NCI-H748 (cell line): ENCODE data around the gene WWTR1.

Experiments used
- DNase-seq: peaks from one replicate; lab custom pipeline; 2025; ENCODE audit not compliant: unreplicated experiment; lab: John Stamatoyannopoulos, UW

Gene WWTR1

GRCh38 chr3:149625795-149626194, 32.0 kb downstream of the WWTR1 start:
- DNase-seq, result no peak

DNA sequence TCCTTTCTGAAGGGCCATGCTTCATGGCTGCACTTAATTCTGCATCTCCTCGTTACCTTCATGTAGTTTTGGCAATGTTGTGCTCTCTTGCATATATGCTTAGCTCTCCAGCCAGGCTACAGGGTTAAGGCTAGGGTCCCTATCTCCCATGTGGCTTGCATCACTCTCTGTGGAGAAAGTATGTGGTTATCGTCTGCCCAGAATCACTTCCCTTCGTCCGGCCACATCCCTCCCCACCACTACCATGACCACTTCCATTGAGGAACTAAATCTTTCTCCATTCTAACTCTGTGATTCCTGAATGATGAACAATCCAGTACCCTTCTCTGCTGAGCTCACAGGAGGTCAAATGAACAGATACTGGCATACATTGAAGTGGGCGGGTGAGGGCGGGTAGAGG, 34.0 kb downstream of the WWTR1 start:
- no peak for DNase-seq

GRCh38 chr3:149621218-149622005, 36.4 kb downstream of the WWTR1 start:
- DNase-seq, result no peak

GRCh38 chr3:149620291-149621020, 37.4 kb downstream of the WWTR1 start:
- DNase-seq, result no peak

- DNase-seq, result no peak
Observed at GRCh38 chr3:149619136-149619535, 38.7 kb downstream of the WWTR1 start.

- DNase-seq, result peak; percentile 1
Observed at GRCh38 chr3:149618151-149619123, 39.4 kb downstream of the WWTR1 start.

- no peak for DNase-seq
Observed at GRCh38 chr3:149615731-149616221, 42.0 kb downstream of the WWTR1 start.

- DNase-seq, result no peak
Observed at GRCh38 chr3:149613988-149614387, 43.8 kb downstream of the WWTR1 start.

GRCh38 chr3:149612456-149612855, 45.4 kb downstream of the WWTR1 start:
- no peak for DNase-seq

DNA sequence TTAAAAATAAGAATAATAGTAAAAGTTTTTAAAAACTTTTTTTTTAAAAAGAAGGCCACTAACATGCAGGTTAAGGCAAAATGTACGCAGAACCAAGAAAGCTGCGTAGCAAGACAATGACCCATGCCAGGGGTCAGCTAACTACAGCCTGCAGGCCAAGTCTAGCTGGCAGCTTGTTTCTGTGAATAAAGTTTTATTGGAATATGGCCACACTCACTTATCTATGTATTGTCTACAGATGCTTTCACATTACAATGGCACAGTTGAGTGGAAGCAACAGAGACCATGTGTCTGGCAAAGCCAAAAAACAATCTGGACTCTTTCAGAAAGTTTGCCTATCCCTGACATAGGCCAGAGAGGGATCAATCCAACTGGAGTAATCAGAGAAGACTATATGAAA, 46.7 kb downstream of the WWTR1 start:
- DNase-seq, result no peak

DNA sequence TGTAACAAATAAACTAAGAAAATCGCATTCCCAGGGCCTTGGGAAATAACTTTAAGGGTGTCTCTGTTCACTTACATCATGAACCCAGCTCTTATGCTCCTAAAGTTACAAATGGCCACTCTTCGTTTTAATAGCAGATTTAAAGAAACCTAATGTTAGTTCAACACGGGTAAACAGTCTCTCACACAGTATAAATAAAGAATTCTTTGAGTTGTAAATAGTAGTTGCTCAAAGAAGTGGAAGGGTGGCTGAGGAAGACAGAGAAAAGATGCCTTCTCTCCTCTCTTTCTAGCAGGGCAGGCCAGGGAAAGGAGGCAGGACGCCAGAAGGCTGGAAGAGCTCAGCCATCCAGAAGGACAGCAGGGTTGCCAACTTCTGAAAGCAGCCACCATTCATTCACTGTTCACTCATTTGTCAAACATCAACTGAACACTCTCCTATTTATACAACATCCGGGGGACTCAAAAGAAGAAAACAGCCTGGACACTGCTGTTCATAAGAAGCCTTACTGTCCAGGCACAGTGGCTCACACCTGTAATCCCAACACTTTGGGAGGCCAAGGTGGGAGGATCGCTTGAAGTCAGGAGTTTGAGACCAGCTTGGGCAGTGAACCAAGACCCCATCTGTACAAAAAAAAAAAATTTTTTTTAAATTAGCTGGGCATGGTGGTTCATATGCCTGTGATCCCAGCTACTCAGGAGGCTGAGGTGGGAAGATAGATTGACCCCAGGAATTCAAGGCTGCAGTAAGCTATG, 47.3 kb downstream of the WWTR1 start:
- DNase-seq, result no peak

GRCh38 chr3:149609595-149609994, 48.2 kb downstream of the WWTR1 start:
- no peak for DNase-seq

DNA sequence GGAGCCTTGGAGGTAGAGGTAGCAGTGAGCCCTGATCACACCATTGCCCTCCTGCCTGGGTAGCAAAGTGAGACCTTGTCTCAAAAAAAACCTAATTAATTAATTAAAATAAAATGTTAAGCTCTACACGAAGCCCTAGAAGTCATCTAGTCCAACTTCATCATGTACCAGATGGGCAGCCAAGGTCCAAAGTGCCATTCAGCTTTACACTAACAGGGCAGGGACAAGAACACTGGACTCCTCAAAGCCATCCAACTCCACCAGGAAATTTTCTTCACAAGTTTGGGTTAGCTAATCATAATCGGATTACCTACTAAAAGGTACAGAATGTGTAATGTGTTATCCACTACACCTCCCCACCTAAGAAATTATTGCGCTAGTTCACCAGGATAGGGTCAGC, 48.8 kb downstream of the WWTR1 start:
- DNase-seq, result no peak

DNA sequence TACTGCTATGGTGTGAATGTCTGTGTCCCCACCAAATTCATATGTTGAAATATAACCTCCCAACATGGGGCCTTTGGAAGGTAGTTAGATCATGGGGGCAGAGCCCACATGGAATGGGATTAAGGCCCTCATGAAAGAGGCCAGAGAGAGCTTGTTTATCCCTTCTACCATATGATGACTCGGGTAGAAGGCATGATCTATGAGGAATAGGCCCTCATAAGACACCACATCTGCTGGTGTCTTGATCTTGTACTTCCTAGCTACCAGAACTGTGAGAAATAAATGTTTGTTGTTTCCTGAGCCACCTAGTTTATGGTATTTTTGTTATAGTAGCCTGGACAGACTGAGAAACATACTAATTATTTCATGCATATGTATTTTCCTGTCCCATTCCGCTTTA, 51.9 kb downstream of the WWTR1 start:
- no peak for DNase-seq

- DNase-seq, result no peak
Observed at GRCh38 chr3:149604125-149604875, 53.5 kb downstream of the WWTR1 start.

DNA sequence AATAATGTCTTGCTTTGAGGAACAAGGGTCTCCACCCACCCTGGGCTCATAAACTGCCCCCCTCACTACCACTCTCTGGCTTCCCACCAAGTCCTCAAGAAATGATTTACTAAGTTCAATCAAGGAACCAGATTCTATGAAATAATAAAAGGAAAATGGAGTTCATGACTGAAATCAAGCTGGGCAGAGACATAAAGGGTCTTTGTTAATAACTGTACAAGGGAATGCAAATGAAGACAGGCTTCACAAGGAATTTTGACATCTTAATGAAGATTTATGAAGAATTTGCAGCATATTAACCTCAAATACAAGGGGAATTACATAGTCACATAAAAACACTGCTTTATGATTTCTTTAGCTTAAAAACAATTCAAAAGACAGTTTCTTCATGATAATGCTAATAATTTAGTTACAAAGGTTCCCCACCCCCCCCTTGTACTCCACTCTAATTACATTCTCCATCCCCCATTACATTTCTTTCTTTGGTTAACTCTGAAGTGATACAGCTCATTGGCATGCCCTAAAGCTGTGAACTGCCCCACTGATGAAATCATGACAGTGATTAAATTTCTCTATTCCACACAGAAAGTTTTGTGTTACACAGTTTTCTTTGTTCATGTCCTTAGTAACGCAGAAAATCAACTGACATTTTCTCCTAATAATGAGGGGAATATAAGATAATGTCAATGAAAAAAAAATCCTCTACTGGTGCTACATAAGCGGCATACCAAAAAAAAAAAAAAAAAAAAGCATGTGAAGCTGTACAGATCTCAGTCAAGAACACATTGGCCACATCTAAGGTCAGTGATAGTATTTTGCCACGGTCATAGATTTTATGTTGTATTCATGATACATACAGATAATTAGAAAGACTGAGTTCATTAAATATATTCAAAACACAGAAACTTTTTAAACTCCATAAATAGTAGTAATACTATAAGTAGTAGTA, 54.4 kb downstream of the WWTR1 start:
- no peak for DNase-seq

GRCh38 chr3:149600634-149601033, 57.2 kb downstream of the WWTR1 start:
- no peak for DNase-seq

DNA sequence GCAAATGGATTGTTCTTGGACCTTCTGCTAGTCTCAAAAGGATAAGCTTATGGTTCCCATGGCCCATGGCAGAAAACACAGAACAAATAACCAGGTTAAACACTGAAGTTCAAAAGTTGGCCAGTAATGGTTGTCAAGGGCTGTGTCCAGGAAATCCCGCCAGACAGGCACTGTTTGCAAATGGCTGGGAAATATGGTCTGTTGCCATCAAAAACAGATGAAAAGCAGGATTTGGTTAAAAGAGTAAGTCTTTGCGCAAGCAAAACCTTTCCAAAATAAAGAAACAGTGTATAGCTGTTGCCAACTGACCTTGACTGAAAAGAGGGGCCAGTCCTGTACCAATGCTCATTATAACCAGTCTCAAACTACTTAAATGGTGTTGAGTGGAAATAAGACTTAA, 58.6 kb downstream of the WWTR1 start:
- DNase-seq, result no peak
